Astrocyte of the cerebellum (primary cell): ENCODE measurements around the gene ZNF212.

Experiments
- DNase-seq: peaks from one replicate; pipeline ENCODE4 v3.0.0-alpha.2; 2011; ENCODE audit warnings: low read depth
- H3K4me3 ChIP-seq: 2 replicates; pipeline ENCODE4 v1.5.1; 2011; ENCODE audit warnings: mild to moderate bottlenecking, low read depth, low read length, moderate library complexity
- CTCF ChIP-seq: IDR thresholded peaks from 2 replicates; pipeline ENCODE4 v1.5.1; 2012; ENCODE audit warnings: low read length, low read depth, moderate library complexity, mild to moderate bottlenecking; ENCODE audit errors: missing control alignments
- in situ Hi-C: cut with HindIII; loops from 2 replicates; pipeline ENCODE4 v1.10.0; 2017; ENCODE audit warnings: low sequenced_read_pairs

Gene ZNF212

DNA sequence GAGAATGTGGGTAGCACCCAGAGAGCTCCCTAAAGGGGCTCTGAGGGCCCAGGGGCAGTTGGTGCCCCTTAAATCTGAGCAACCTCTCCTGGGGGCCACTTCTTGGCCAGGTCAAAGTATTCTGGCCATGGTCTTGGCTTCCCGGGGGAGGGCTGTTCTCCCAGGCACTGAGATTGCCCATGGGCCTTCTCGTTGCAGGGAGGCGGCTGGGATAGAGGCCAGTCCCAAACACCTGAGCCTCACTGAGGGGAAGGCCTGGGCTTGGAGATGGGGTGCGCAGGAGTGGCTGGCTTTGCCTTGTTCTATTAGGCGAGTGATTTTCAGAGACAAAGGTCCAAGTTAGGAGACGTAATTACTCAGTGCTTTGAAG, 56.0 kb downstream of the ZNF212 start:
- in situ Hi-C loops: no loop called here
- no peak overlapping the region for H3K4me3 ChIP-seq
- no peak for TF ChIP-seq CTCF
- DNase-seq: no peak

DNA sequence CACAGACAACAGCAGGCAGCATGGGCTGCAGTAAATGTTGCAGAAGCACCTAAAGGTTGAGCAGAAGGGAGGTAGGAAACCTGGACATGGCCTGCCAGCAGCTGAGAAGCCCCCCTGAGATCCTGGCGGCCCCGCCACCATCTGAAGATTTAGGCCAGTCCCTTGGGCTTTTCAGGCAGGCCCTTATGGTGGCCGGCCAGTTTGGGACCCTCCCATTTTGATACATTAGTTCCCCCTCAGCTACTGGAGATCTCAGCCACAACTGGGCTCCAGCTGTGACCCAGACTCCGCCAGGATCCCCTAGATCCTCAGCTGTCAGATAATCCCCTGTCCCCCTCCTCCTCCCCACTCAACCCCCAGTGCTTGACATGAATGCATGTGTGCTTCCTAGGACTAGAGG, 56.9 kb downstream of the ZNF212 start:
- no peak for TF ChIP-seq CTCF
- in situ Hi-C loops: no loop called here
- no peak overlapping the region for H3K4me3 ChIP-seq
- DNase-seq: no peak

- in situ Hi-C loops: no loop called here
- no peak for DNase-seq
- no peak for TF ChIP-seq CTCF
- no peak overlapping the region for H3K4me3 ChIP-seq
Observed at GRCh38 chr7:149297034-149297755, 57.7 kb downstream of the ZNF212 start.

GRCh38 chr7:149300620-149301285, 61.3 kb downstream of the ZNF212 start:
- no peak overlapping the region for H3K4me3 ChIP-seq
- no peak for TF ChIP-seq CTCF
- in situ Hi-C loops: no loop called here
- DNase-seq: no peak

DNA sequence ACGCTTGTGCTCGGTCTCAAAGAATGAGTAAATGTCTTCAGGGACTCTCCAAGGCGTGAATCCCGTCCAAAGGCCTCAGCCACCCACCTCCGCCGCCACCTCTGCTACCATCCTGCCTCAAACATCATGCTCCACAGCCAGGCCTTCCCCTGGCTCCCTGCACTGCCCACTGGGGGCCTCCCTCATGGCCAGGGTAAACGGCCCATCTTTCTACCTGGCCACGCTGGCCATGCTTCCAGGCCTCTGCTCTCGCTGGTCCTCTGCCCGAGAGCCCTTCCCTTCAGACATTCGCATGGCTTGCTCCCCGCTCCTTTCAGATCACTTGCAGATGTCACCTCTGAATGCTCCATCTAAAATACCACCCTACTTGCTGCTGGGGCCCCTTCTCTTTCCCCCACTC, 62.8 kb downstream of the ZNF212 start:
- no peak for DNase-seq
- TF ChIP-seq CTCF: no peak
- no peak overlapping the region for H3K4me3 ChIP-seq
- in situ Hi-C loops: no loop called here

DNA sequence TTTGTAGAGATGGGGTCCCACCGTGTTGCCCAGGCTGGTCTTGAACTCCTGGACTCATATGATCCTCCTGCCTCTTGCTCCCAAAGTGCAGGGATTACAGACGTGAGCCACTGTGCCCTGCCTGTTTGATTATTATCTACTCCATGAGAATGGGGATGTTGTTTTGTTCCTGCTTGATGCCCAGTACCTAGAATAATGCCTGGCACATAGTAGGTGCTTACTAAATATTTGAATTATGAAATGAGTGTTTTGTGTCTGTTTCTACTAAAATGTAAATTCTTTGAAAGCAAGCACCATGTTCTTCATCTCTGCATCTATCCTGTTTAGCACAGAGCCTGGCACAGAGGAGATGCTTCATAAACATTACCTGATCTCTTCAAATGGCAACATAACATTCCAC, 63.4 kb downstream of the ZNF212 start:
- no peak for DNase-seq
- no peak for TF ChIP-seq CTCF
- in situ Hi-C loops: no loop called here
- H3K4me3 ChIP-seq: no peak overlapping the region
